K562 (cell line): ENCODE results near the gene C1orf87. TPM values are rescaled to one million over a fixed set of nuclear protein-coding genes. Genes with fewer than 3 reads are reported as not detected.

Experiments
- ATAC-seq: fragments of 200-7000 bp; cut with Tn5 transposase; 3 replicates; pipeline ENCODE4 v1.9.1; 2020; ENCODE audit warnings: moderate library complexity
- BruUV-seq: library from RNA; stranded (reverse); fragments of 400-500 nt; replicated peaks from 2 replicates; lab custom pipeline; 2021; lab: Mats Ljungman, UMichigan
- CTCF ChIA-PET: fragments of 300-600 bp; formaldehyde crosslinking; extraction: SDS; loops from one replicate; lab custom pipeline; 2021; ENCODE audit warnings: low intra/inter-chr PET ratio; lab: Yijun Ruan, JAX
- POLR2A ChIA-PET: fragments of 300-600, 350-650 bp; sonication (Branson Sonifier 250); formaldehyde crosslinking; extraction: SDS; loops from one replicate; lab custom pipeline; 2021; ENCODE audit warnings: antibody characterized with exemption, inconsistent platforms; lab: Yijun Ruan, JAX
- DNase-seq, 4 experiments: peaks; one replicate each; pipeline versions ENCODE4 v3.0.0 to v3.0.0-alpha.2; 2011 to 2018; ENCODE audit warnings: low spot score in 3 of 4, mixed read lengths in 3 of 4; ENCODE audit errors: extremely low read depth in 1 of 4
- FAIRE-seq: peaks from 2 replicates; lab custom pipeline; 2011; peaks lifted over from hg19 to GRCh38; lab: Jason Lieb, UNC
- H2AFZ ChIP-seq: 2 replicates; pipeline ENCODE4 v1.6.0; 2011; ENCODE audit warnings: low read depth, low read length, control low read depth, inconsistent platforms
- H3K27ac ChIP-seq: fragments of 200-600 bp; 3 replicates; pipeline ENCODE4 v1.8.0; 2011; ENCODE audit warnings: low read depth, mild to moderate bottlenecking, control low read depth, inconsistent platforms, low read length, moderate library complexity, mixed read lengths; ENCODE audit errors: extremely low read depth
- H3K27me3 ChIP-seq, 2 experiments: fragments of 300-600 bp in 1 of 2; 2 replicates in 1 of 2; 3 replicates in 1 of 2; pipeline versions ENCODE4 v1.6.0 to v1.8.0; 2011; ENCODE audit warnings: inconsistent platforms in 2 of 2, low read length in 2 of 2, mild to moderate bottlenecking in 1 of 2, mixed read lengths in 1 of 2, moderate library complexity in 1 of 2; ENCODE audit not compliant: control insufficient read depth in 2 of 2, insufficient read depth in 2 of 2
- H3K36me3 ChIP-seq: fragments of 300-600 bp; 3 replicates; pipeline ENCODE4 v1.8.0; 2011; ENCODE audit warnings: mild to moderate bottlenecking, low read length, inconsistent platforms; ENCODE audit not compliant: control insufficient read depth, insufficient read depth
- H3K4me1 ChIP-seq, 2 experiments: fragments of 200-600 bp in 1 of 2; replicated peaks in 1 of 2; 2 replicates in 1 of 2; 3 replicates in 1 of 2; pipeline versions ENCODE4 v1.5.1 to v1.8.0; 2011; ENCODE audit warnings: inconsistent platforms in 2 of 2, low read length in 2 of 2, mild to moderate bottlenecking in 1 of 2, mixed read lengths in 1 of 2, moderate library complexity in 1 of 2; ENCODE audit not compliant: control insufficient read depth in 2 of 2, insufficient read depth in 2 of 2
- H3K4me2 ChIP-seq: 2 replicates; pipeline ENCODE4 v1.6.1; 2011; ENCODE audit warnings: low read length, control low read depth, inconsistent platforms, mixed read lengths; ENCODE audit not compliant: insufficient read depth
- H3K4me3 ChIP-seq: fragments of 200-600 bp; sonication (generic), shearing (Covaris generic); 2 replicates; pipeline ENCODE4 v1.5.1; 2016; ENCODE audit warnings: control low read depth, inconsistent platforms
- H3K79me2 ChIP-seq: fragments of 200-600 bp; 3 replicates; pipeline ENCODE4 v1.8.0; 2011; ENCODE audit warnings: low read length, inconsistent platforms; ENCODE audit not compliant: control insufficient read depth, insufficient read depth
- H3K9ac ChIP-seq, 2 experiments: 2 replicates each; pipeline versions ENCODE4 v1.6.0 to v1.6.1; 2011; ENCODE audit warnings: low read depth in 2 of 2, low read length in 2 of 2, control low read depth in 1 of 2, inconsistent platforms in 1 of 2, mild to moderate bottlenecking in 1 of 2, mixed read lengths in 1 of 2; ENCODE audit not compliant: insufficient read depth in 1 of 2
- H3K9me1 ChIP-seq: one replicate; pipeline ENCODE4 v1.6.0; 2011; ENCODE audit warnings: inconsistent platforms, mild to moderate bottlenecking, low read length, moderate library complexity; ENCODE audit not compliant: control insufficient read depth, insufficient read depth
- H3K9me3 ChIP-seq: replicated peaks from 2 replicates; pipeline ENCODE4 v1.5.1; 2011; ENCODE audit warnings: low read depth, low read length, inconsistent platforms; ENCODE audit not compliant: control insufficient read depth, insufficient read depth
- H4K20me1 ChIP-seq: replicated peaks from 2 replicates; pipeline ENCODE4 v1.6.1; 2011; ENCODE audit warnings: low read length, inconsistent platforms, mixed read lengths; ENCODE audit not compliant: control insufficient read depth, insufficient read depth
- CEBPZ ChIP-seq: fragments of 150-350 bp; IDR thresholded peaks from 2 replicates; pipeline ENCODE4 v1.6.1; 2014; ENCODE audit warnings: low read depth, mild to moderate bottlenecking, low read length, borderline replicate concordance
- GTF2B ChIP-seq: IDR thresholded peaks from 2 replicates; pipeline ENCODE4 v1.6.1; 2011; ENCODE audit not compliant: insufficient read length; ENCODE audit errors: extremely low read depth
- HSF4 ChIP-seq: fragments of 250-450 bp; sonication (Bioruptor Pico); IDR thresholded peaks from 2 replicates; pipeline ENCODE4 v2.1.2; 2022; ENCODE audit warnings: mild to moderate bottlenecking, moderate library complexity, borderline replicate concordance
- THRAP3 ChIP-seq: fragments of 450-650 bp; IDR thresholded peaks from 2 replicates; pipeline ENCODE4 v1.6.1; 2016; ENCODE audit warnings: mild to moderate bottlenecking, inconsistent platforms, borderline replicate concordance
- XRCC5 ChIP-seq: fragments of 200-400 bp; formaldehyde crosslinking; IDR thresholded peaks from 2 replicates; pipeline ENCODE4 v1.6.1; 2017; ENCODE audit warnings: low read depth, mild to moderate bottlenecking, low read length
- ZNF121 ChIP-seq: sonication (generic); formaldehyde crosslinking; conservative IDR thresholded peaks from 2 replicates; pipeline ENCODE4 v1.8.0; 2022; ENCODE audit warnings: missing genetic modification reagents
- ZNF197 ChIP-seq: fragments of 200-800 bp; sonication (Bioruptor generic); IDR thresholded peaks from 2 replicates; pipeline ENCODE4 v1.6.1; 2016; ENCODE audit warnings: low read depth, missing genetic modification characterization, missing compliant biosample characterization
- ZNF253 ChIP-seq: fragments of 250-450 bp; sonication (Bioruptor Pico); conservative IDR thresholded peaks from 2 replicates; pipeline ENCODE4 v1.6.1; 2021; ENCODE audit warnings: mild to moderate bottlenecking
- ZNF395 ChIP-seq: fragments of 200-800 bp; sonication (Bioruptor generic); IDR thresholded peaks from 2 replicates; pipeline ENCODE4 v1.6.1; 2017; ENCODE audit warnings: missing genetic modification characterization, missing compliant biosample characterization
- ZNF449 ChIP-seq: fragments of 250-450 bp; sonication (Bioruptor Pico); IDR thresholded peaks from 2 replicates; pipeline ENCODE4 v1.8.0; 2022; ENCODE audit warnings: moderate library complexity, mild to moderate bottlenecking, inconsistent platforms
- ZNF584 ChIP-seq: fragments of 200-800 bp; sonication (Bioruptor generic); IDR thresholded peaks from 2 replicates; pipeline ENCODE4 v1.6.1; 2016; ENCODE audit warnings: low read depth, mild to moderate bottlenecking, missing genetic modification characterization, missing compliant biosample characterization
- WGBS: fragments of 100-300 bp; shearing (Covaris generic); methylation state at CpG from one replicate; pipeline ENCODE4 v1.1.6; 2016; ENCODE audit warnings: low coverage, mixed read lengths; ENCODE audit not compliant: insufficient coverage; ENCODE audit errors: missing lambda C conversion rate; 5-methylcytosine and 5-hydroxymethylcytosine counted together
- in situ Hi-C: fragments of 300-500 bp; cut with MboI; formaldehyde crosslinking; loops from 4 replicates; pipeline ENCODE4 v1.15.0; 2018; ENCODE audit warnings: inconsistent platforms, mixed read lengths
- intact Hi-C: fragments of 100-400 bp; cut with micrococcal nuclease; formaldehyde crosslinking; loops from 2 replicates; pipeline ENCODE4 v1.14.2; 2022
- polyA plus RNA-seq, 8 experiments: library from polyadenylated mRNA; depleted of rRNA in 4 of 8; stranded (reverse) in 5 of 8; unstranded in 3 of 8; fragments of >200 nt; fragmentation: Nextera tagmentation in 2 of 8; fragmentation: Illumina TruSeq in 1 of 8; extraction: Ambion mirVana in 2 of 8; extraction: Trizol in 1 of 8; gene quantifications; 2 replicates each; pipeline versions ENCODE4 v1.2.1 to v1.2.3, GENCODE V29; 2011 to 2014; ENCODE audit warnings: inconsistent platforms in 1 of 8, missing spikeins in 1 of 8
- total RNA-seq, 7 experiments: library from RNA; depleted of rRNA in 6 of 7; stranded (reverse); fragments of >200 nt in 6 of 7; fragmentation: Illumina TruSeq in 2 of 7; extraction: Trizol in 2 of 7; gene quantifications; 2 replicates each; pipeline versions ENCODE4 v1.2.1 to v1.2.3, GENCODE V29; 2011 to 2021; ENCODE audit warnings: low replicate concordance in 1 of 7

The C1orf87 gene
- total and polyA plus RNA-seq, 9 of the 15 experiments (the other 6 are each of a cell fraction or from before 2014, with no cell fraction given) = not detected

- POLR2A ChIA-PET = no interaction called here
- in situ Hi-C loops = no loop called here
- Histone ChIP-seq H3K9me3 (no peaks in the 10 kb centered on the region), H4K20me1 (no peaks in the 10 kb centered on the region), H3K4me2 (no peak overlapping the region), H3K27me3 (no peaks in the 10 kb centered on the region), H3K4me3 (no peak overlapping the region), H2AFZ (no peak overlapping the region), H3K36me3 (no peaks in the 10 kb centered on the region), H3K9me1 (no peaks in the 10 kb centered on the region), H3K27ac (no peak overlapping the region), H3K9ac (no peak overlapping the region), H3K4me1 (no peaks in the 10 kb centered on the region), H3K79me2 (no peaks in the 10 kb centered on the region)
- intact Hi-C loops = no loop called here
- TF ChIP-seq ZNF121 (CRISPR knock-in tag) (no peak), HSF4 (CRISPR knock-in tag) (no peak), GTF2B (no peak), ZNF253 (CRISPR knock-in tag) (no peak), ZNF197 (CRISPR knock-in tag) (no peak), ZNF584 (CRISPR knock-in tag) (no peak), ZNF395 (no peak), THRAP3 (no peak), CEBPZ (no peak), ZNF449 (no peak), XRCC5 (no peak)
- no TSS peak for BruUV-seq
- CTCF ChIA-PET = no interaction called here
- FAIRE-seq (no peak), DNase-seq (no peak), ATAC-seq (no peak)
- 0% methylated on average over 2 of the region's 2 CpGs for WGBS
Observed at GRCh38 chr1:60090655-60091054, 17.1 kb upstream of the C1orf87 start.
